Hematopoietic multipotent progenitor cell treated with erythropoietin and hydrocortisone succinate and interleukin-3 and kit ligand, for 8 days (in vitro differentiated cells): Measurements from ENCODE around the gene SNAP23.

Experiments
- DNase-seq: peaks from one replicate; pipeline ENCODE4 v3.0.0-alpha.2; 2015

SNAP23 gene

DNA sequence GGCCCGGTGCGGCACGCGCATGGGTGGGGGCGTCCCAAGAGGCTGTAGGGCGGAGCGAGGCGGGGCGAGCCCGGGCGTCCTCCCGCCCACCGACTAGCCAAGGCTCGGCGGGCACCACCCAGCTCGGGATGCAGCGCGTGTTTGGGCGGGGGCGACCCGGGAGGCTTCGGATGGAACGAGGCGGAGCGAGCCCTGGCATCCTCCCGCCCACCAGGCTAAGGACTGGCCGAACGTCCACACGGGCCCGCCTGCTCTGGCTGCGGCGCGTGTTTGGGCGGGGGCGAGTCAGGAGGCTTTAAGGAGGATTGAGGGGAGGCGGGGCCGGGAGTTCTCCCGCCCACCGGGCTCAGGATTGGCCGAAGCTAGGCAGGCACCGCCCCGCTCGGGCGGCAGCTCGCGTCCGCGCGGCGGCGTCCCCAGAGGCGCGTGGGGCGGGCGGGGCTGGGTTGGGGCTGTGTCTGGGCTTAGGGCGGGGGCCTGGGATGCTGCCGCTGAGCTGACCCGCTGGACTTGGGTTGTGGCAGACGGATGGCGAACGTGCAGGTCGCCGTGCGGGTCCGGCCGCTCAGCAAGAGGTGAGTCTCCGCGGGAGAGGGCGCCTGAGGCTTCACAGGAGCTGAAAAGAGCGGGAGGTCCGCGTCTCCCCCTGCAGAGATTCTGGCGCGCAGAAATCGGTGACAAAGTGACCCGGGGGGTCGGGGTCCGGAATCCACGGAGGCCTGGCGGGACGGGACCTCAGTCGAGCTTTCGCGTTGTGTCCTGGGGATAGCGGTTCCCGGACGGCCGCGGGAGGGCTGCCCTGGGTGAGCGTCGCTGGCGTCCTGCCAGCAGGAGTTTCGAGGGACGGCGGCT lies 80.0 kb downstream of the SNAP23 start, which contains the start of gene STARD9:
Gene STARD9 (plus strand): TSS at position 419 of the 852 bp plus-strand sequence. CDS start 110 bp downstream, at position 529.
- DNase-seq = peak; percentile 98

DNA sequence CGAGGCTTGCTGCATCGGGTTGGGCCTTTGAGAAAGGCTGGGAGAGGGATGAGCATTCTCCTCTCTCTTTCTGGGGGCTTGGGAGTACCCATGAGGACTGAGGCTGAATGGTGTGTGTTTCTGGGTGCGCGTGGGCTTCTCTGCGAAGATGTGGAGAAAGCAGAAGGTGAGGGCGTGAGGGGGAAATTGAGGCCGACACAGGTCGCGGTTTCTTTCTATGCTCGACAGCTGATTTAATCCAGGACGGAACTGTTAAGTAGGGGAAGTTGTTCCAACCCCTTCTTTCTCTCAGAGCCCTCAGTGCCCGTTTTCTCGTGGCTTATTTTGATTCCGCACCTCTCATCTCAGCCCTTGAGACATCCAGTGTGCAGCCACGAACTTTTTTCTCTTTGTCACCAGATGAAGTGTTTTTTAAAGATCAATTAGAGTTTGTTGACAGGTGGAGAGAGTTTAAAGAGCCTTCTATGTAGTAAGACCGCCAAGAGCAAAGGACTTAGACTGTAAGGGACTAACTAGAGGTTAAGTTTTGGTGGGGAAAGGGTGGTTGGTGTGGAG lies 80.7 kb downstream of the SNAP23 start:
- no peak for DNase-seq

GRCh38 chr15:42576776-42577175 lies 81.3 kb downstream of the SNAP23 start:
- DNase-seq = no peak

DNA sequence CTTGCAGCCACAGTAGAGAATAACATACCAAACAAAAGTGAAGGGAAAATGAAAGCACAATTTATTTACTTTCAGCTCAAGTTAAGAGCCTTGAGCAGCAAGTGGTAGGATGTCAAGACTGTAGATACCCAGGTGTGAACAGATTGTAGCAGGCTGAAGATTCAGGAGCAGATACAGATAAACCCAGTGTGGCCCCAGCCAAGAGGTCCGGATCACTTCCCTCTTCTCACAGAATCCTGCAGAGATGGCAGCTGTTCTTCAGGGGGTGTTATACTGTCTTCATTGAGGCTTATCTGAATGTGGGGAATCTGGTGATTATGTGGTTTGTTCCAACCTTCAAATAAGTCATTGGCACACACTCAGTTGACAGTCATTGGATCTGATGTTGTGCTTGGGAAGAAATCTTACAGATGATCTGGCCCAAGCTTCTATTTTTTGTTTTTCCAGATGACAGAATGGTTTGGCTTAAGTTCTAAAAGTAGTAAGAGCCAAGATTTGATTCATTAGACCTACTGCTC lies 82.1 kb downstream of the SNAP23 start:
- no peak for DNase-seq

- DNase-seq = no peak
These were observed 83.6 kb downstream of the SNAP23 start for GRCh38 chr15:42578984-42579537.

- peak; percentile 71 for DNase-seq
These were observed 85.9 kb downstream of the SNAP23 start for GRCh38 chr15:42581272-42581730.
